Raji (cell line): ENCODE measurements around the gene L3MBTL1.

ENCODE experiments used
- POLR2A ChIP-seq: IDR thresholded peaks from 2 replicates; pipeline ENCODE4 v1.6.1; 2011; ENCODE audit warnings: low read depth, low read length, control low read depth; ENCODE audit not compliant: insufficient read depth

Gene L3MBTL1

DNA sequence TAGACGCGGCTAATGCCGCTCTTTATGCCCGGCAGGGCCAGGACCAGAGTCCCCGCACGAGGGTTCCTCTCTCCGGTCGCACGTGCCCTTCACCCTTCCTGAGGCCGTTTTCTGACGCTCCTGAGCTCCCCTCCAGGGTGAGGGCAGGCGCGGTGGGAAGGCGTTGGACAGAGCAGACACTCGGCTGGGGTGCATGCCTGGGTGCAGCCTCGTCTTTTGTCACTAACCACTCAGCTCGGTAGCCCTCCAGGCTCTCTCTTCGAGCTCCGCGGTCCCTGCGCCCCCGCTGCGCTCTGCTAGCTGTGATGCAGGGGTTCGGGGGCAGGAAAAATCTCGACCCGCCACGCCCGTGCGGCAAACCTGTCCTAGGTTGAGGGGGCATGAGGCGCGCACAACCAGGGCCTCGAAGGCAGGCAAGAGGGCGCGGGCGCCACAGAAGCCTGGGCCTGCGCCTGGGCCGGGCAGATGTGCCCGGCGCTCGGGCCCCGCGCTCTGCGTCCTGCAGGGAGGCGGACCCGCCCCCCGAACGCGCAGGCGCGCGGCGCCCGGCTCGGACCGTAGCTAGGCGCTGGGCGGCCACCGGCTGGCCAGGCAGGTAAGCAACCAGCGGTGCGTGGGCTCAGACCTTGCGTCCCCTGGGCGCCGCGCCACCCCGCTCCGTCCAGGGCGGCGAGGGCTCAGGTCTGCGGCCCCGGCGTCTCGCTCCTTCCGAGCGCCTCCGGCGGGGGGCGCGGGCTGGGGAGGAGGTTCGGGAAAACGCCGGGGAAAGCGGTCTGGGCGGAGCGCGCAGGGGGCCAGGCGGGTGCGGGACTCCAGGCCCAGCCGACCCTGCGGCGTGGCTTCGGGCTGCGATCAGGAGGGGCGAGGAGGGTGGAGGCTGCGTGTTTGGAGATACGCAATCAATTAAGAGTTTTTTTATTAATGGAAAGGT is at the start of gene L3MBTL1:
TSS of gene L3MBTL1 (plus strand) at position 548 of the 931 bp plus-strand sequence. CDS start 5,807 bp downstream, outside the sequence.
- TF ChIP-seq POLR2A, result no peak

DNA sequence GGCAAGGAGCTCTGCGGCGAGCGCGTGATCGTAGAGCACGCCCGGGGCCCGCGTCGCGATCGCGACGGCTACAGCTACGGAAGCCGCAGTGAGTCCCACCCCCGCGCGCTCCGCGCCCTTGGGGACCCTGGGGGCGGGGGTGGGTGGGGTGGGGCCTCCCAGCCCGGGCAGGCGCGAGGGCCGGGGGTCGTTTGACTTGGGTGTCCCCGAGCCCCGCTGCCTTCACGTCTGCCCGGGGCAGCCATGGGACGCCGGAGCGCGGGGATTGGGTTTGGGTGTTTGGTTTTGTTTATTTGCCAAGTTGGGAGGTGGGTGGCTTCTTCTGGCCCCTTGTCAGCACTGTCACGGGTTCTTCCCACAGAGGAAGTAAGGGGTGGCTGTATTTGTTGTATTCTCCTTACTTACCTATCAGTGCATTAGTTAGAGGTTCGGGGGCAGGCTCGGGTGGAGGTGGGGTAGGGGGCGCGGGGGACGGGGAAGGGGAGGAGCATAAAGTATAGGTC is 49.0 kb upstream of the L3MBTL1 start:
- TF ChIP-seq POLR2A, result no peak

DNA sequence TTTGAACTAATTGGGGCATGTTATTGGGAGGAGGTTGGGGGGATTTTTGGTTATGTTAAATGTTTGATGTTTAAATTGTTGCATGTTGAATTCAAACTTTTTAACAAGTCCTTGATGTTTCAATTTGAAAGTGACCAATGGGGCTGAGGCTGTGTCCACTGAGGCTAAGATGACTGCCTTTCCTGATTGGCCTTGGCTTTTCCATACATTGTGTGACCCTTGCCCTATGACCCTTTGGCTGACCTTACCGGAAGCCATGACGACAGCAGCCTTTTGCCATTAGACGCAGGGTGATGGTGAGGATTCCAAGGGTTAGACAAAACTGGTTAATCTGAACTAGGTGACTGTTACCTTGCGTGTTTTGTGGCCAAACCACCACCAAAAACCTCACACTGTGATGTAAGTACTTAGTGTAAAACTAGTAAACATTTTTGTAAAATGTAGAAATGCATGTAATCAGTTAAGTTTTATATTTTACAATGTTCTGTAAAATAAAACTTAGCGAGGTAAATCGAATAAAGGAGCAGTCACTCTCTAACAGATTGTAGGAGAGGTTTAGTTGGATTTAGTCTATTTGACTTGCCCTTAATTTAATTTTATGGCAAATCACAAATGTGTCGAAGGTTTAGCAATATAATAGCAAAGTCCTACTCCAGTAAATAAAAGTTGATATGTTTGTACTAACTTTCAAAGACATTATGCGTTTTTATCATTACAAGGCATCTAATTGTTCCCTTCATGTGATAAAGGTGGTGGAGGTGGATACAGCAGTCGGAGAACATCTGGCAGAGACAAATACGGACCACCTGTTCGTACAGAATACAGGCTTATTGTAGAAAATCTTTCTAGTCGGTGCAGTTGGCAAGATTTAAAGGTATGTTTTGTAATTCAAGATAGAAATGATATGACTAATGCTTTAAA is 48.2 kb upstream of the L3MBTL1 start:
- no peak for TF ChIP-seq POLR2A

DNA sequence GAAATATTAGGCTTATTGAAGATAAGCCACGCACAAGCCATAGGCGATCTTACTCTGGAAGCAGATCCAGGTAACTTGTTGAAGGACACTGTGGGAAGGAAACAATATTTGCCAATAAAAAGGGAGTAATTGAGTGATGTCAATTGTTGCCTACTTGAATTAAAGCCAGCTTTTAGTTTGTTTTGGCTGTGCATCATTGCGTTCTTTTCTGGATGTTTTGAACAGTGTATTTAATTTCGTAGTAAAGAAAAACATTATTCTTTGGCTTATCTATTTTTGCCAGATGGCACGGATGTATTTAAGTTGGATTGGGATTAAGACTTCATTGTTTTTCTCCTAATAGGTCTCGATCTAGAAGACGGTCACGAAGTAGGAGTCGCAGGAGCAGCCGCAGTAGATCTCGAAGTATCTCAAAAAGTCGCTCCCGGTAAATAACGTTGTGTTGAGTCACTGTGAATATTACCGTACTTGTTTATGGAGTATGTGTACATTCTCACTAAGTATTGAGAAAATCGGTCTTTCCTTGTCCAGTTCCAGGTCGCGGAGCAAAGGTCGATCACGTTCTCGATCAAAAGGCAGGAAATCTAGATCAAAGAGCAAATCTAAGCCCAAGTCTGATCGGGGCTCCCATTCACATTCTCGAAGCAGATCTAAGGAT is 47.2 kb upstream of the L3MBTL1 start:
- no peak for TF ChIP-seq POLR2A

DNA sequence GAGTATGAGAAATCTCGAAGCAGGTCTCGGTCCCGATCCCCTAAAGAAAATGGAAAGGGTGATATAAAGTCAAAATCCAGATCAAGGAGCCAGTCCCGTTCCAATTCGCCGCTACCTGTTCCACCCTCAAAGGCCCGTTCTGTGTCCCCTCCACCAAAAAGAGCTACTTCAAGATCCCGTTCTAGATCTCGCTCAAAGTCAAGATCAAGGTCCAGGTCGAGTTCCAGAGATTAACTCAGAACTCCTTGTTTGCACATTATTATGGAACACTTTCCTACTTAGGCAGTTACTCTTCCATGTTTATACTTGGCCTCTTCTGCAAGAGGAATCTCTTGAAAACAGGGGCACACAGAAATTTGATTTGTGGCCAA is 46.7 kb upstream of the L3MBTL1 start:
- no peak for TF ChIP-seq POLR2A

DNA sequence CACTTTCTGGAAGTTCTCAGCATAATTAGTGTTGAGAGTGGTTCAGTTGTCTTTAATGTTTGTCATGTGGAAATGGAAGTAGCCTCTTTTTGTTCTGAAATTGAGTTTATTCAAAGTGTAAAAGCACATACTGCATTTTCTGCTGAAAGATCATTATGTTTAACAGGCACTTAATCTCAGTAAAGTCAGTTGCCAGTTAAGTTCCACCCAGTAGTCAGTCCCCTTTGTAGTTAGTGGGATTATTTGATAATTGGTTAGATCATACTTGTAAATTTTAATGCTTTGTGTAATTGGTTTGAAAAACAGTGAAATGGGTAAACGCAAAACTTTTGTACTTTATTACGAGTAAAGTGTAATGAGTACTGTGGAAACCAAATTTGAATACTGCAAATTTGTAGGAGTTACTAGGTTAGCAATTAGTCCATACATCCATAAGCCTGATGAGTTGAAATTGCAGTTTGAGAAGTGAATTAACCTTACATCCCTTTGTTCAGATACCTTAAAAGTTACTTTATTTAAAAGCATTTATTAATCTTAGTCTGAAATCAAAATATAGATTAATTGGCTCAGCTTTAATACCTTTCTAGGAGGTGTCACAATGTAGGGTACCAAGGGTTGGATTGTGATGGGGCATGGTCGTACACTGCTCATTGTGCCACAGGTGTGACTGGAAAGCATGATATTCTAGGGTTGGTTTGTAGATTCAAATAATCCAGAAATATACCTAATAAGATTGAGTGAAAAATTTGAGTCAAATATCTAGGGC is 45.4 kb upstream of the L3MBTL1 start:
- no peak for TF ChIP-seq POLR2A

DNA sequence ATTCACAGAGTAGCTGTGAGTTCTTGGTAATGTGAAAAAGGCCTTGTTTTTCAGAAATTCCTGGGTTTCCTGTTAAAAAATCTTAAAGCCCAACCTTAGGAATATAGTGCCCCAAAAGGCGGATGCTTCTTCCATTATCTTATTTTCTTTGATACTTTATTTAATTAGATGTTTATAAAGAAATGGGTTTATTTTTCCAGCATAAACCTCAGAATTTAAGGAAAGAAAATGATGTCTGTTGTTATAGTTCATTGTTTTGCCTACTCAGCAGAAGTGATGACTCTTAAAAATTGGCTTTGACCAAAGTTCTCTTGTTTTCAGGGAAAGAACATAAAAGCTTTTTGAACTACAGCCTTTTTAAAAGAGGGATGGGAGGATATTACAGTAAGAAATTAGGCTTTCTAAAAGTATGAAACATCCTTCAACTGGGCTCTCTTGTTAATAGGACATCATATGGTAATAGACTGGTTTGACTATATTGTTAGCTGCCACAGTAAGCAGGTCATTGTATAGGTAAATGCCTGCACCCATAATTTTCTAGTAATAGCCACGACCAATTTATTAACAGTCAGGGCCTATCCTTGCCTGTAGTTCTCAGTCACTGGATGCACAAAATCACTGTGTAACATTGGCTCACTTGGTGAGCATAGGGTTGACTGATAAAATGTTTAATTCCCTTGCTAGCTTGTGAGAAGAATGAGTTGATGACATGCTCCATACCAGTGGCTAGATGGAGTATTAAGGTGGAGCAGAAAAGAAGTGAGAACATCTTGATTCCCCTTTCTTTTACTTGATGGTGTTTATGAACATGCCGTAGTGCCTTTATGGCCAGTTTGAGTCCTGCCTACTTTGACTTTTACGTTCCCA is 44.6 kb upstream of the L3MBTL1 start:
- no peak for TF ChIP-seq POLR2A

DNA sequence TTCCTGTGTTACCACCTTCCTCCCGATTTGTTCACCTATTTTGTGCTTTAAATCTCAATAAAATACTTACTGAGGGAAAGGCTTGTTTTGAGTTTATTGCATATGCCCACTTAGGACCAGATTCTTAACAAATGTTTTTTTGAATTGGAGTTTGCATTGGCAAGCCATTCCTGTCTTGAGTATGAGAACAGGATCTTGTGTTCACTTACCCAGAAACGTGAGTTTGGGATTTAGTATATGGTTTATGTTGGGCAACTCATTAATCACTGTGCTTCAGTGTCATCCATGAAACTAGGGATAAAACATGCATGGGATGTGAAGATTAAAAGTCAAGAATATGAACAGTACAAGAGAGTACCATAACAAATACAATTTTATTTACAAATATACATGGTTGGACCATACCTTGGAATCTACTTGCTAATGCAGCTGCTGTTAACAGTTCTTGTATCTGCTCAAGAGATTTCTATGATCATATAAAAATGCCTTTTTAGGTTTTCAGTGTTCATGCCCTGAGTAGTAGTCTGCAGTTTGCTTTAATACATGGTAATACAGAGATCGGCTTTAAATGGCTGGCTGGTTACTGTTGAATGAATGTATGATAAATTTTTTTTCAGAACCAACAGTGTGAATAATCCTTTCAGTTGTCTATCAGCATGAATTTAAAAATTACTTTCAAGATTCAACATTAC is 43.8 kb upstream of the L3MBTL1 start:
- no peak for TF ChIP-seq POLR2A

DNA sequence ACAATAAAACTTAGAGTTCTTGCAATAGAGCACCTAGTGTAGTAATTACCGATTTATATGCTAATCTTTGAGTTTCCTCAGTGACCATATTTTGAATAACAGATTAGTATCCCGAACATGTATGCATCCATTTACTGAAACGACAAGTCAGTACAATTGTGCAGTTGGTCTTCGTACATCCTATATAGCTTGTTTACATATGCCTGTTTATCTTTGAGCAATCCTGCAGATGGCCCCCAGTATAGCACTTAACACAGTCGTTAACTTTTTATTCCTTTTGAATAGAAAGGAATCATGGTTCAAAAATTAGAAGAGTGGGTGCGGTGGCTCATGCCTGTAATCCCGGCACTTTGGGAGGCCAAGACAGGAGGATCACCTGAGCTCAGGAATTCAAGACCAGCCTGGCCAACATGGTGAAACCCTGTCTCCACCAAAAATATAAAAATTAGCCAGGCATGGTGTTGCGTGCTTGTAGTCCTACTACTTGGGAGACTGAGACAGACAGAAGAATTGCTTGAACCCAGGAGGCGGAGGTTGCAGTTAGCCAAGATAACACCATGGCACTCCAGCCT is 43.2 kb upstream of the L3MBTL1 start:
- no peak for TF ChIP-seq POLR2A

DNA sequence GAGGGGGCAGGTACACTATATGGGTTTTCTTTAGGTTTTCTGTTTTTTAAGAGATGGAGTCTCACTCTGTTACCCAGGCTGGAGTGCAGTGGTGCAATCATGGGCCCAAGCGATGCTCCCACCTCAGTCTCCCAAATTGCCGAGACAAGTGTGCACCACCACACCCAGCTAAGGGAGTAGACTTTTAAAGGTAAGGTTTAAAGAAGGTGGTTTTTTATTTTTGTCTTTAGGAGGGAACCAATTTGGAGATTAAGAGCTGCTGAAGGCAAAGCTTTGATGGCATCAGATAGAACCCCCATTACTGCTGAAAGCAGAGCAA is 41.9 kb upstream of the L3MBTL1 start:
- TF ChIP-seq POLR2A, result no peak

DNA sequence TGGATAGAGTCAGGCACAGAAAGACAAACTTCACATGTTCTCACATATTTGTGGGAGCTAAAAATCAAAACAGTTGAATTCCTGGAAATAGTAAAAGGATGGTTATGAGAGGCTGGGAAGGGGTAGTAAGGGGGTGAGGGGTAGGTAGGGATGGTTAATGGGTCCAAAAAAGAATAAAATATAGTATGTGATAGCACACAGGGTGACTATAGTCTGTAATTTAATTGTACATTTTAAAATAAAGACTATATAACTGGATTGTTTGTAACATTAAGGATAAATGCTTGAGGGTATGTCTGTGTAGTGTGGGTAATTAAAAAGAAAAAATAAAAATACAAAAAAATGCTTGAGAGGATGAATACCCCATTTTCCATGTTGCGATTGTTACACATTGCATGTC is 39.9 kb upstream of the L3MBTL1 start:
- TF ChIP-seq POLR2A, result no peak

DNA sequence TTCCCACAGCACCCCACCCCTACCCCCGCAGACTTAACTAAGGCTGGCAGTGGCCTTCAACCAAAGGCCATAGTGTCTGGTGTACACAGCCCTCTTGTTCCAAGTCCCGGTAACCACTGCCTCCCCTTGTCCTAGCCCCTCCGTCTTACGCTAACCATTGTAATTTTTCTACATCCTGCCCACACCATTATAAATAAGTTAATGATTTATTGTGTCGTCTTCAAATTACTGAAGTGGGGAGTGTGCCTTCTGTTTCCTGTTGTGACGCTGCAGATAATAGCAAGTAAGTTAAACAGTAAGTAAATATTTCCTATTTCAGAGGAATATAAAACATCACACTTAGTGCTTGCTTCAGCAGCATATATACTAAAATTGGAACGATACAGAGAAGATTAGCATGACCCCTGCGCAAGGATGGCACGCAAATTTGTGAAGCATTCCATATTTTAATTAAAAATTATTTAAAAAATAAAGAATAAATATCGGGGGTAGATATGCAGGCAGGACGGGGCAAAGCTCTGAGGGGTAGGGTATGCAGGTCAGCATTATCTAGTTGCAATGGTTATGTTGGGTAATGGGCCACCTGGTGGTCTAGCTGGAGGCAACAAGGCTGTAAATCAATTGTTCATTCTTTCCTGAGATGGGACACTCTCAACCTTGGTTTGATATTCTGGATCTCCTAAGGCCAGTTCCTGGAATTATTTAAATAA is 34.7 kb upstream of the L3MBTL1 start:
- no peak for TF ChIP-seq POLR2A
